Activated B cell treated with CpG ODN at 0.5 μM for 24 hours (primary cell): ENCODE measurements around the gene PIM3. TPM values are rescaled to one million over a fixed set of nuclear protein-coding genes. Genes with fewer than 3 reads are reported as not detected.

ENCODE experiments used
- ATAC-seq: fragments of 200-7000 bp; cut with Tn5 transposase; one replicate; pipeline ENCODE4 v1.10.0; 2021; ENCODE audit warnings: low read depth, mild to moderate bottlenecking, moderate library complexity
- CTCF ChIA-PET: fragments of 350-600 bp; sonication (Branson Sonifier 250); formaldehyde crosslinking; loops from one replicate; lab custom pipeline; 2021; ENCODE audit warnings: antibody characterized with exemption; lab: Charles Lee
- POLR2A ChIA-PET: fragments of 350-600 bp; sonication (Branson Sonifier 250); formaldehyde crosslinking; loops from one replicate; lab custom pipeline; 2021; ENCODE audit warnings: antibody characterized with exemption; lab: Charles Lee
- DNase-seq: peaks from one replicate; pipeline ENCODE4 v3.0.0; 2022
- H3K27ac Mint-ChIP-seq: one replicate; pipeline ENCODE4 v1.8.0; 2020; ENCODE audit warnings: mixed read lengths
- H3K27me3 Mint-ChIP-seq: one replicate; pipeline ENCODE4 v1.8.0; 2021; ENCODE audit warnings: mixed read lengths
- H3K36me3 Mint-ChIP-seq: one replicate; pipeline ENCODE4 v1.8.0; 2021; ENCODE audit warnings: low read depth, mixed read lengths
- H3K4me1 Mint-ChIP-seq: one replicate; pipeline ENCODE4 v1.8.0; 2021; ENCODE audit warnings: mixed read lengths
- H3K4me3 Mint-ChIP-seq: one replicate; pipeline ENCODE4 v1.8.0; 2020; ENCODE audit warnings: mild to moderate bottlenecking, mixed read lengths
- H3K9me3 Mint-ChIP-seq: one replicate; pipeline ENCODE4 v1.8.0; 2020; ENCODE audit warnings: mixed read lengths
- CTCF ChIP-seq: fragments of 200-600 bp; IDR thresholded peaks from one replicate; pipeline ENCODE4 v1.8.0; 2022; ENCODE audit warnings: antibody characterized with exemption, mild to moderate bottlenecking
- intact Hi-C: fragments of 100-400 bp; cut with micrococcal nuclease; formaldehyde crosslinking; loops from one replicate; pipeline ENCODE4 v1.15.1; 2024
- total RNA-seq: library from RNA; stranded (reverse); gene quantifications from 2 replicates; pipeline ENCODE4 v1.2.3, GENCODE V29; 2022

Gene PIM3
- total RNA-seq, 1 donor from 2014 or later: 91.7 TPM

GRCh38 chr22:49935561-49935960, 25.0 kb upstream of the PIM3 start:
- ATAC-seq (no peak), DNase-seq (no peak)
- peak overlapping the region; percentile 61 for H3K4me3 Mint-ChIP-seq
- H3K36me3 Mint-ChIP-seq: no peaks in the 10 kb centered on the region
- CTCF ChIA-PET: interaction anchor here (0.9 to 1.2 kb wide), 3 partner anchors 12 to 95 kb away, joined by 3 to 8 read pairs (median 4); no protein-coding TSS in a partner anchor
- H3K9me3 Mint-ChIP-seq: no peaks in the 10 kb centered on the region
- no peak for TF ChIP-seq CTCF
- peaks cover 49% of the 10 kb centered on the region for H3K4me1 Mint-ChIP-seq
- H3K27ac Mint-ChIP-seq: no peak overlapping the region
- no peaks in the 10 kb centered on the region for H3K27me3 Mint-ChIP-seq
- POLR2A ChIA-PET: interaction anchor here (0.6 to 15.4 kb wide), 19 partner anchors 10 to 604 kb away, joined by 3 to 828 read pairs (median 12); partner anchors contain the start of genes ALG12, CRELD2 and PIM3
- intact Hi-C loops: loop anchor here (1.0 to 10.0 kb wide), 3 partner anchors 10 to 539 kb away; partner anchors contain the start of genes PIM3 and SBF1

GRCh38 chr22:49936018-49936972, 24.3 kb upstream of the PIM3 start:
- ChIA-PET CTCF (interaction anchor here (0.5 to 1.2 kb wide), 4 partner anchors 11 to 94 kb away, joined by 3 to 8 read pairs (median 4); no protein-coding TSS in a partner anchor), POLR2A (interaction anchor here (0.6 to 15.4 kb wide), 25 partner anchors 8 to 604 kb away, joined by 3 to 828 read pairs (median 8); partner anchors contain the start of genes ALG12, CRELD2 and PIM3)
- Mint-ChIP-seq H3K27me3 (no peaks in the 10 kb centered on the region), H3K4me1 (peaks cover 42% of the 10 kb centered on the region), H3K36me3 (no peaks in the 10 kb centered on the region), H3K27ac (peak overlapping the region; percentile 82), H3K4me3 (peak overlapping the region; percentile 61), H3K9me3 (peaks cover 2% of the 10 kb centered on the region)
- no peak for TF ChIP-seq CTCF
- peak; percentile 75 for ATAC-seq
- DNase-seq: peak; percentile 92
- intact Hi-C loops: loop anchor here (2.0 to 10.0 kb wide), 2 partner anchors 35 to 539 kb away; partner anchors contain the start of gene SBF1

- DNase-seq (no peak), ATAC-seq (no peak)
- Mint-ChIP-seq H3K4me3 (peak overlapping the region; percentile 61), H3K9me3 (peaks cover 2% of the 10 kb centered on the region), H3K27ac (peak overlapping the region; percentile 82), H3K27me3 (no peaks in the 10 kb centered on the region), H3K36me3 (no peaks in the 10 kb centered on the region), H3K4me1 (peaks cover 34% of the 10 kb centered on the region)
- intact Hi-C loops: loop anchor here (2.0 to 10.0 kb wide), 2 partner anchors 34 to 538 kb away; partner anchors contain the start of gene SBF1
- ChIA-PET CTCF (no interaction called here), POLR2A (interaction anchor here (0.6 to 15.4 kb wide), 13 partner anchors 7 to 254 kb away, joined by 3 to 828 read pairs (median 13); partner anchors contain the start of gene PIM3)
- no peak for TF ChIP-seq CTCF
Measured at GRCh38 chr22:49936973-49937757, 23.4 kb upstream of the PIM3 start.

GRCh38 chr22:49937758-49938564, 22.6 kb upstream of the PIM3 start:
- POLR2A ChIA-PET: interaction anchor here (0.6 to 15.4 kb wide), 5 partner anchors 14 to 253 kb away, joined by 3 to 828 read pairs (median 23); partner anchors contain the start of gene PIM3
- intact Hi-C loops: loop anchor here (2.0 to 10.0 kb wide), 2 partner anchors 33 to 537 kb away; partner anchors contain the start of gene SBF1
- Mint-ChIP-seq H3K27me3 (no peaks in the 10 kb centered on the region), H3K9me3 (peaks cover 2% of the 10 kb centered on the region), H3K36me3 (no peaks in the 10 kb centered on the region), H3K4me1 (peaks cover 27% of the 10 kb centered on the region), H3K27ac (no peak overlapping the region), H3K4me3 (no peak overlapping the region)
- ATAC-seq (no peak), DNase-seq (no peak)
- CTCF ChIA-PET: no interaction called here
- no peak for TF ChIP-seq CTCF
